GM12878 (cell line): Measurements from ENCODE around the gene C1GALT1. TPM values are rescaled to one million over a fixed set of nuclear protein-coding genes. Genes with fewer than 3 reads are reported as not detected.

Source experiments
- ATF2 ChIP-seq: IDR thresholded peaks from 2 replicates; pipeline ENCODE4 v1.6.1; 2012; ENCODE audit warnings: low read length, inconsistent platforms
- BCL11A ChIP-seq: IDR thresholded peaks from 2 replicates; pipeline ENCODE4 v1.6.1; 2011; ENCODE audit warnings: low read depth, low read length
- CBX5 ChIP-seq: sonication (generic); IDR thresholded peaks from 2 replicates; pipeline ENCODE4 v1.6.1; 2016; ENCODE audit warnings: low read depth, moderate library complexity, mild to moderate bottlenecking, inconsistent platforms
- CEBPZ ChIP-seq: fragments of 150-350 bp; IDR thresholded peaks from 2 replicates; pipeline ENCODE4 v1.6.1; 2016; ENCODE audit warnings: low read depth, low read length
- ETV6 ChIP-seq, 2 experiments: fragments of 450-650 bp in 1 of 2; IDR thresholded peaks in 1 of 2; conservative IDR thresholded peaks in 1 of 2; 2 replicates each; pipeline ENCODE4 v1.6.1; 2014; ENCODE audit warnings: antibody characterized with exemption in 1 of 2, borderline replicate concordance in 1 of 2, low read depth in 1 of 2, mild to moderate bottlenecking in 1 of 2, moderate library complexity in 1 of 2
- HDAC6 ChIP-seq: fragments of 200-600 bp; sonication (generic); IDR thresholded peaks from one replicate; pipeline ENCODE4 v1.8.0; 2017; ENCODE audit warnings: antibody characterized with exemption; ENCODE audit not compliant: unreplicated experiment
- NFYA ChIP-seq: IDR thresholded peaks from 2 replicates; pipeline ENCODE4 v1.6.1; 2011; ENCODE audit warnings: low read depth, mild to moderate bottlenecking, low read length, improper control_type of control experiment, borderline replicate concordance
- NR2F1 ChIP-seq: fragments of 450-650 bp; conservative IDR thresholded peaks from 2 replicates; pipeline ENCODE4 v1.6.1; 2017; ENCODE audit warnings: mild to moderate bottlenecking
- PAX8 ChIP-seq: fragments of 450-650 bp; IDR thresholded peaks from 2 replicates; pipeline ENCODE4 v1.6.1; 2017; ENCODE audit warnings: mild to moderate bottlenecking, moderate library complexity
- POLR2AphosphoS2 ChIP-seq: IDR thresholded peaks from 2 replicates; pipeline ENCODE4 v1.6.1; 2011; ENCODE audit warnings: low read depth, mild to moderate bottlenecking, low read length, improper control_type of control experiment, moderate library complexity
- POLR2AphosphoS5 ChIP-seq: IDR thresholded peaks from 2 replicates; pipeline ENCODE4 v1.6.1; 2011; ENCODE audit warnings: mild to moderate bottlenecking, low read length, inconsistent platforms
- RAD21 ChIP-seq: IDR thresholded peaks from 2 replicates; pipeline ENCODE4 v1.6.1; 2011; ENCODE audit warnings: mild to moderate bottlenecking, low read depth, low read length, moderate library complexity; ENCODE audit not compliant: insufficient read depth
- RELA ChIP-seq: fragments of 450-650 bp; IDR thresholded peaks from 2 replicates; pipeline ENCODE4 v1.8.0; 2014; ENCODE audit warnings: borderline replicate concordance; ENCODE audit not compliant: partially characterized antibody
- TAF1 ChIP-seq: IDR thresholded peaks from 2 replicates; pipeline ENCODE4 v1.6.1; 2011; ENCODE audit warnings: mild to moderate bottlenecking, low read depth, low read length, borderline replicate concordance
- TBL1XR1 ChIP-seq: IDR thresholded peaks from 2 replicates; pipeline ENCODE4 v1.6.1; 2012; ENCODE audit warnings: low read depth, low read length, improper control_type of control experiment
- USF1 ChIP-seq: IDR thresholded peaks from 2 replicates; pipeline ENCODE4 v1.6.1; 2011; ENCODE audit warnings: borderline replicate concordance, low read depth, mild to moderate bottlenecking, moderate library complexity, mixed read lengths, low read length; ENCODE audit not compliant: insufficient read depth; ENCODE audit errors: extremely low read length
- ZBED1 ChIP-seq: IDR thresholded peaks from 2 replicates; pipeline ENCODE4 v1.6.1; 2016; ENCODE audit warnings: borderline replicate concordance
- ZBTB33 ChIP-seq: fragments of 450-650 bp; IDR thresholded peaks from 2 replicates; pipeline ENCODE4 v1.6.1; 2017; ENCODE audit warnings: mild to moderate bottlenecking
- polyA plus RNA-seq, 11 experiments: library from polyadenylated mRNA; depleted of rRNA in 4 of 11; unstranded in 6 of 11; stranded (reverse) in 5 of 11; fragments of >200 nt; fragmentation: Nextera tagmentation in 4 of 11; fragmentation: Illumina TruSeq in 1 of 11; extraction: Ambion mirVana in 4 of 11; extraction: Trizol in 1 of 11; gene quantifications; 1 replicate in 1 of 11; 2 replicates in 10 of 11; pipeline versions ENCODE4 v1.2.1 to v1.2.3, GENCODE V29; 2011 to 2016; ENCODE audit warnings: inconsistent platforms in 2 of 11, missing spikeins in 2 of 11, low read depth in 1 of 11
- total RNA-seq, 4 experiments: library from RNA; depleted of rRNA in 3 of 4; stranded (reverse); fragments of >200 nt in 3 of 4; fragmentation: Illumina TruSeq in 1 of 4; extraction: Trizol in 1 of 4; gene quantifications; 2 replicates each; pipeline versions ENCODE4 v1.2.1 to v1.2.3, GENCODE V29; 2013 to 2021

The C1GALT1 gene
- total and polyA plus RNA-seq, 10 of the 15 experiments (the other 5 are each of a cell fraction or from before 2014, with no cell fraction given): 1.6 to 25.0 (median 8.5) TPM

GRCh38 chr7:7182156-7183060, at the start of gene C1GALT1 (continued):
- TF ChIP-seq CEBPZ: no peak
- TF ChIP-seq ETV6 (conservative IDR thresholded peaks at IDR 0.05 in 1 of 2, IDR thresholded peaks at IDR 0.05 in 1 of 2; ENCODE audit: borderline replicate concordance in 1 of 2, low read depth in 1 of 2): no peak
- TF ChIP-seq NR2F1: peak; percentile 94
- peak; percentile 56 for TF ChIP-seq RELA
- TF ChIP-seq TAF1: peak; percentile 79
- no peak for TF ChIP-seq BCL11A
- TF ChIP-seq ZBED1: no peak
- no peak for TF ChIP-seq ATF2
- TF ChIP-seq RAD21: peak; percentile 57
- peak; percentile 92 for TF ChIP-seq POLR2AphosphoS5
- no peak for TF ChIP-seq PAX8
- TF ChIP-seq TBL1XR1: no peak
- no peak for TF ChIP-seq CBX5
- TF ChIP-seq NFYA: no peak
- TF ChIP-seq POLR2AphosphoS2: 0 out of 2 replicates have a peak, but pooled peaks have one; percentile 30
- TF ChIP-seq ZBTB33: no peak
- no peak for TF ChIP-seq USF1
- no peak for TF ChIP-seq HDAC6
